ENCODE data around the gene CFAP45. TPM values are rescaled to one million over a fixed set of nuclear protein-coding genes. Genes with fewer than 3 reads are reported as not detected.

The CFAP45 gene
- total and polyA plus RNA-seq, 8 donors, result 0.30 to 1.0 (median 0.52) TPM; not detected in 4

- intact Hi-C loops (cut with DNase I; ENCODE audit: low total_unique reads), result loop anchor here (5.0 kb wide), 1 partner anchor 78 kb away; no protein-coding TSS in a partner anchor
- Histone ChIP-seq H3K9me3 (no peaks in the 10 kb centered on the region), H3K4me3 (no peak overlapping the region), H3K4me1 (peaks cover 9 to 16% (median 14%) of the 10 kb centered on the region in 4 donors), H3K27ac (peak overlapping the region in 1 of 5 donors; percentile 13), H3K36me3 (peaks cover 0 to 10% (median 0%) of the 10 kb centered on the region in 4 donors), H3K27me3 (no peaks in the 10 kb centered on the region)
- peak; percentile 55 to 65 for DNase-seq
- 74 to 84% (median 75%) methylated on average over 43 to 48 of the region's 48 CpGs for WGBS, 5 donors
- TF ChIP-seq POLR2A (IDR thresholded peaks at IDR 0.05) (no peak), POLR2AphosphoS5 (IDR thresholded peaks at IDR 0.05) (no peak), EP300 (IDR thresholded peaks at IDR 0.05) (no peak), CTCF (IDR thresholded peaks at IDR 0.05) (no peak)
Measured at GRCh38 chr1:159929155-159930051, 29.4 kb upstream of the CFAP45 start.

GRCh38 chr1:159928491-159929050 lies 28.6 kb upstream of the CFAP45 start:
- WGBS, 5 donors, result 91 to 97% (median 95%) methylated on average over 6 to 18 of the region's 18 CpGs
- intact Hi-C loops (cut with DNase I; ENCODE audit: low total_unique reads), result no loop called here
- Histone ChIP-seq H3K36me3 (peaks cover 0 to 10% (median 0%) of the 10 kb centered on the region in 4 donors), H3K27me3 (no peaks in the 10 kb centered on the region), H3K27ac (no peak overlapping the region), H3K4me3 (no peak overlapping the region), H3K9me3 (no peaks in the 10 kb centered on the region), H3K4me1 (peaks cover 9 to 23% (median 18%) of the 10 kb centered on the region in 4 donors)
- TF ChIP-seq EP300 (IDR thresholded peaks at IDR 0.05), result no peak
- no peak for TF ChIP-seq CTCF (IDR thresholded peaks at IDR 0.05)
- no peak for TF ChIP-seq POLR2AphosphoS5 (IDR thresholded peaks at IDR 0.05)
- TF ChIP-seq POLR2A (IDR thresholded peaks at IDR 0.05), result no peak
- no peak for DNase-seq

- WGBS, 5 donors, result 74 to 85% (median 80%) methylated on average over 13 of the region's 13 CpGs
- no peak for DNase-seq
- H3K36me3 ChIP-seq, result peaks cover 0 to 10% (median 0%) of the 10 kb centered on the region in 4 donors
- no peaks in the 10 kb centered on the region for H3K27me3 ChIP-seq
- intact Hi-C loops (cut with DNase I; ENCODE audit: low total_unique reads), result no loop called here
- no peak overlapping the region for H3K27ac ChIP-seq
- H3K4me1 ChIP-seq, result peaks cover 12 to 29% (median 21%) of the 10 kb centered on the region in 4 donors
- H3K9me3 ChIP-seq, result no peaks in the 10 kb centered on the region
- no peak for TF ChIP-seq POLR2AphosphoS5 (IDR thresholded peaks at IDR 0.05)
- TF ChIP-seq POLR2A (IDR thresholded peaks at IDR 0.05), result no peak
- no peak for TF ChIP-seq EP300 (IDR thresholded peaks at IDR 0.05)
- TF ChIP-seq CTCF (IDR thresholded peaks at IDR 0.05), result no peak
- no peak overlapping the region for H3K4me3 ChIP-seq
Measured at GRCh38 chr1:159927849-159928431, 28.0 kb upstream of the CFAP45 start.

GRCh38 chr1:159927211-159927848 lies 27.4 kb upstream of the CFAP45 start:
- TF ChIP-seq POLR2AphosphoS5 (IDR thresholded peaks at IDR 0.05), result no peak
- no peak for TF ChIP-seq CTCF (IDR thresholded peaks at IDR 0.05)
- TF ChIP-seq EP300 (IDR thresholded peaks at IDR 0.05), result no peak
- TF ChIP-seq POLR2A (IDR thresholded peaks at IDR 0.05), result no peak
- H3K27me3 ChIP-seq, result no peaks in the 10 kb centered on the region
- H3K4me3 ChIP-seq, result no peak overlapping the region
- H3K36me3 ChIP-seq, result peaks cover 0 to 10% (median 0%) of the 10 kb centered on the region in 4 donors
- 87 to 93% (median 91%) methylated on average over 6 to 16 of the region's 16 CpGs for WGBS, 5 donors
- intact Hi-C loops (cut with DNase I; ENCODE audit: low total_unique reads), result no loop called here
- H3K9me3 ChIP-seq, result no peaks in the 10 kb centered on the region
- peaks cover 18 to 35% (median 27%) of the 10 kb centered on the region in 4 donors for H3K4me1 ChIP-seq
- DNase-seq, result no peak
- no peak overlapping the region for H3K27ac ChIP-seq
